Measurements from ENCODE around the gene PAQR5.
"Not testable (repeated sequence)": the region's sequence is repeated elsewhere in the genome, so short reads cannot be mapped to it uniquely, and the experiment has no call there.

PAQR5 gene

GRCh38 chr15:69317392-69317841 is 18.7 kb downstream of the PAQR5 start:
- FAIRE-seq: no peak

GRCh38 chr15:69318033-69318432 is 19.3 kb downstream of the PAQR5 start:
- FAIRE-seq: no peak

- FAIRE-seq: no peak
These were observed 21.0 kb downstream of the PAQR5 start for GRCh38 chr15:69319384-69320375.

GRCh38 chr15:69320977-69321554 is 22.4 kb downstream of the PAQR5 start:
- no peak for FAIRE-seq

GRCh38 chr15:69323893-69324430 is 25.2 kb downstream of the PAQR5 start:
- no peak for FAIRE-seq

- FAIRE-seq: no peak
These were observed 25.9 kb downstream of the PAQR5 start for GRCh38 chr15:69324565-69324964.

- no peak for FAIRE-seq
These were observed 26.8 kb downstream of the PAQR5 start for GRCh38 chr15:69325456-69325971.

- no peak for FAIRE-seq
These were observed 29.4 kb downstream of the PAQR5 start for GRCh38 chr15:69328080-69328479.

GRCh38 chr15:69328739-69329138 is 30.0 kb downstream of the PAQR5 start:
- no peak for FAIRE-seq

GRCh38 chr15:69337138-69337537 is 38.4 kb downstream of the PAQR5 start:
- no peak for FAIRE-seq

GRCh38 chr15:69338535-69339213 is 40.0 kb downstream of the PAQR5 start:
- FAIRE-seq: no peak

GRCh38 chr15:69339214-69339543 is 40.5 kb downstream of the PAQR5 start:
- FAIRE-seq: not testable (repeated sequence)

GRCh38 chr15:69340243-69340900 is 41.7 kb downstream of the PAQR5 start:
- no peak for FAIRE-seq

GRCh38 chr15:69341356-69341755 is 42.6 kb downstream of the PAQR5 start:
- no peak for FAIRE-seq

GRCh38 chr15:69342460-69343076 is 43.9 kb downstream of the PAQR5 start:
- FAIRE-seq: no peak

GRCh38 chr15:69343133-69343532 is 44.4 kb downstream of the PAQR5 start:
- FAIRE-seq: no peak

GRCh38 chr15:69344238-69344637 is 45.5 kb downstream of the PAQR5 start:
- FAIRE-seq: no peak

- no peak for FAIRE-seq
These were observed 47.4 kb downstream of the PAQR5 start for GRCh38 chr15:69346112-69346511.

- no peak for FAIRE-seq
These were observed 52.6 kb downstream of the PAQR5 start for GRCh38 chr15:69351333-69351732.

GRCh38 chr15:69351884-69352283 is 53.2 kb downstream of the PAQR5 start:
- no peak for FAIRE-seq

- FAIRE-seq: no peak
These were observed 59.4 kb downstream of the PAQR5 start for GRCh38 chr15:69357773-69358771.

All from islet of Langerhans (tissue), 1 donor.